Measurements from ENCODE around the gene MED12. TPM values are rescaled to one million over a fixed set of nuclear protein-coding genes. Genes with fewer than 3 reads are reported as not detected.

Gene MED12
- polyA plus RNA-seq, 1 experiment, result 12.4 TPM

- ChIA-PET POLR2A (no interaction called here), CTCF (interaction anchor here (1.6 kb wide), 1 partner anchor 30 kb away, joined by 3 read pairs; the partner anchor contains the start of gene MED12)
Measured at GRCh38 chrX:71147496-71148277, 29.3 kb downstream of the MED12 start.

GRCh38 chrX:71148278-71148663 is 29.9 kb downstream of the MED12 start:
- CTCF ChIA-PET, result interaction anchor here (1.6 kb wide), 1 partner anchor 30 kb away, joined by 3 read pairs; the partner anchor contains the start of gene MED12
- POLR2A ChIA-PET, result no interaction called here
- DNase-seq (ENCODE audit: low read depth), result no peak
- Histone ChIP-seq H3K4me3 (ENCODE audit: low read depth, low read length) (no peak overlapping the region), H3K36me3 (ENCODE audit: control insufficient read depth, insufficient read depth, low read length) (no peaks in the 10 kb centered on the region), H3K27me3 (ENCODE audit: control insufficient read depth, insufficient read depth, low read length) (no peaks in the 10 kb centered on the region)
- no peak for TF ChIP-seq CTCF (IDR thresholded peaks at IDR 0.05; ENCODE audit: insufficient read depth, low read depth, low read length)

More at GRCh38 chrX:71147496-71148277, 29.3 kb downstream of the MED12 start:
- no peaks in the 10 kb centered on the region for H3K36me3 ChIP-seq (ENCODE audit: control insufficient read depth, insufficient read depth, low read length)
- TF ChIP-seq CTCF (IDR thresholded peaks at IDR 0.05; ENCODE audit: insufficient read depth, low read depth, low read length), result no peak
- no peak overlapping the region for H3K4me3 ChIP-seq (ENCODE audit: low read depth, low read length)
- no peak for DNase-seq (ENCODE audit: low read depth)
- no peaks in the 10 kb centered on the region for H3K27me3 ChIP-seq (ENCODE audit: control insufficient read depth, insufficient read depth, low read length)

GRCh38 chrX:71151366-71151765 is 33.0 kb downstream of the MED12 start:
- POLR2A ChIA-PET, result no interaction called here
- Histone ChIP-seq H3K4me3 (ENCODE audit: low read depth, low read length) (no peak overlapping the region), H3K36me3 (ENCODE audit: control insufficient read depth, insufficient read depth, low read length) (no peaks in the 10 kb centered on the region), H3K27me3 (ENCODE audit: control insufficient read depth, insufficient read depth, low read length) (no peaks in the 10 kb centered on the region)
- no peak for TF ChIP-seq CTCF (IDR thresholded peaks at IDR 0.05; ENCODE audit: insufficient read depth, low read depth, low read length)
- DNase-seq (ENCODE audit: low read depth), result no peak
- CTCF ChIA-PET, result no interaction called here

- ChIA-PET POLR2A (no interaction called here), CTCF (no interaction called here)
- H3K4me3 ChIP-seq (ENCODE audit: low read depth, low read length), result no peak overlapping the region
- no peak for DNase-seq (ENCODE audit: low read depth)
- H3K36me3 ChIP-seq (ENCODE audit: control insufficient read depth, insufficient read depth, low read length), result no peaks in the 10 kb centered on the region
- TF ChIP-seq CTCF (IDR thresholded peaks at IDR 0.05; ENCODE audit: insufficient read depth, low read depth, low read length), result no peak
- H3K27me3 ChIP-seq (ENCODE audit: control insufficient read depth, insufficient read depth, low read length), result no peaks in the 10 kb centered on the region
Measured at GRCh38 chrX:71154196-71154595, 35.8 kb downstream of the MED12 start.

GRCh38 chrX:71154641-71155040 is 36.2 kb downstream of the MED12 start:
- Histone ChIP-seq H3K36me3 (ENCODE audit: control insufficient read depth, insufficient read depth, low read length) (no peaks in the 10 kb centered on the region), H3K27me3 (ENCODE audit: control insufficient read depth, insufficient read depth, low read length) (no peaks in the 10 kb centered on the region), H3K4me3 (ENCODE audit: low read depth, low read length) (no peak overlapping the region)
- DNase-seq (ENCODE audit: low read depth), result no peak
- no peak for TF ChIP-seq CTCF (IDR thresholded peaks at IDR 0.05; ENCODE audit: insufficient read depth, low read depth, low read length)
- ChIA-PET CTCF (no interaction called here), POLR2A (no interaction called here)

Measured in BJ (cell line).